GM18517 (cell line): ENCODE results near the gene ANKS1B.

Source experiments
- ATAC-seq: cut with Tn5 transposase; IDR thresholded peaks from one replicate; pipeline ENCODE4 v1.9.1; 2021; ENCODE audit warnings: mild to moderate bottlenecking, moderate library complexity; ENCODE audit not compliant: unreplicated experiment

Gene ANKS1B

GRCh38 chr12:98750511-98750910 is 1234.2 kb downstream of the ANKS1B start:
- ATAC-seq, result no peak

- no peak for ATAC-seq
Observed at GRCh38 chr12:98748463-98748862, 1236.3 kb downstream of the ANKS1B start.

- ATAC-seq, result no peak
Observed at GRCh38 chr12:98745578-98746391, 1239.0 kb downstream of the ANKS1B start.

- no peak for ATAC-seq
Observed at GRCh38 chr12:98744680-98745079, 1240.1 kb downstream of the ANKS1B start.

GRCh38 chr12:98743362-98743953 is 1241.3 kb downstream of the ANKS1B start:
- peak; percentile 51 for ATAC-seq

- no peak for ATAC-seq
Observed at GRCh38 chr12:98741556-98742265, 1243.0 kb downstream of the ANKS1B start.

- no peak for ATAC-seq
Observed at GRCh38 chr12:98741196-98741555, 1243.6 kb downstream of the ANKS1B start.

GRCh38 chr12:98740751-98741150 is 1244.0 kb downstream of the ANKS1B start:
- ATAC-seq, result no peak

- no peak for ATAC-seq
Observed at GRCh38 chr12:98738539-98738938, 1246.2 kb downstream of the ANKS1B start.

GRCh38 chr12:98738002-98738401 is 1246.7 kb downstream of the ANKS1B start:
- no peak for ATAC-seq

GRCh38 chr12:98737322-98737712 is 1247.4 kb downstream of the ANKS1B start:
- no peak for ATAC-seq

- ATAC-seq, result no peak
Observed at GRCh38 chr12:98736352-98737321, 1248.1 kb downstream of the ANKS1B start.

GRCh38 chr12:98735821-98736220 is 1248.9 kb downstream of the ANKS1B start:
- ATAC-seq, result no peak

GRCh38 chr12:98733667-98734350 is 1250.9 kb downstream of the ANKS1B start:
- ATAC-seq, result no peak

- ATAC-seq, result no peak
Observed at GRCh38 chr12:98730412-98730811, 1254.3 kb downstream of the ANKS1B start.

- no peak for ATAC-seq
Observed at GRCh38 chr12:98727196-98727595, 1257.5 kb downstream of the ANKS1B start.

GRCh38 chr12:98725476-98726247 is 1259.1 kb downstream of the ANKS1B start:
- ATAC-seq, result peak; percentile 69

GRCh38 chr12:98724384-98725155 is 1260.2 kb downstream of the ANKS1B start:
- no peak for ATAC-seq
